B cell (primary cell): ENCODE results near the gene HTR7. TPM values are rescaled to one million over a fixed set of nuclear protein-coding genes. Genes with fewer than 3 reads are reported as not detected.

Experiments used
- ATAC-seq: fragments of 200-7000 bp; cut with Tn5 transposase; one replicate; pipeline ENCODE4 v1.10.0; 2021; ENCODE audit warnings: low read depth, mild to moderate bottlenecking, moderate number of reproducible peaks, moderate library complexity
- CTCF ChIA-PET: fragments of 350-600 bp; sonication (Branson Sonifier 250); formaldehyde crosslinking; loops from one replicate; lab custom pipeline; 2021; ENCODE audit warnings: antibody characterized with exemption, inconsistent platforms; lab: Charles Lee
- POLR2A ChIA-PET: fragments of 350-600 bp; sonication (Branson Sonifier 250); formaldehyde crosslinking; loops from one replicate; lab custom pipeline; 2021; ENCODE audit warnings: antibody characterized with exemption; lab: Charles Lee
- DNase-seq: peaks from one replicate; pipeline ENCODE4 v3.0.0; 2013
- H2AFZ ChIP-seq: 2 replicates; pipeline ENCODE4 v1.6.1; 2012; ENCODE audit warnings: mild to moderate bottlenecking, low read depth, low read length; ENCODE audit not compliant: insufficient read depth, poor library complexity, severe bottlenecking
- H3K27ac ChIP-seq, 2 donors: 1 replicate in 1 of 2; 2 replicates in 1 of 2; pipeline ENCODE4 v1.5.1; 2012 to 2013; ENCODE audit warnings: low read length in 2 of 2, mild to moderate bottlenecking in 2 of 2, moderate library complexity in 1 of 2
- H3K27me3 ChIP-seq, 4 experiments: fragments of 200-600 bp in 1 of 4; sonication (generic) in 1 of 4; replicated peaks in 1 of 4; 1 replicate in 2 of 4; 2 replicates in 2 of 4; pipeline versions ENCODE4 v1.6.1 to v1.7.0; 2013 to 2016; ENCODE audit warnings: low read length in 3 of 4, mild to moderate bottlenecking in 2 of 4, mixed read lengths in 1 of 4, moderate library complexity in 1 of 4; ENCODE audit not compliant: insufficient read depth in 4 of 4, control insufficient read depth in 3 of 4; ENCODE audit errors: control extremely low read depth in 1 of 4
- H3K36me3 ChIP-seq, 2 experiments: replicated peaks in 1 of 2; 1 replicate in 1 of 2; 2 replicates in 1 of 2; pipeline versions ENCODE4 v1.6.1 to v1.7.1; 2013; ENCODE audit warnings: low read length in 1 of 2; ENCODE audit not compliant: insufficient read depth in 2 of 2, control insufficient read depth in 1 of 2; ENCODE audit errors: control extremely low read depth in 1 of 2, extremely low read depth in 1 of 2
- H3K4me1 ChIP-seq, 2 donors: fragments of 200-600 bp in 1 of 2; sonication (generic) in 1 of 2; 1 replicate in 1 of 2; 2 replicates in 1 of 2; pipeline versions ENCODE4 v1.5.1 to v1.6.1; 2013 to 2017; ENCODE audit warnings: low read length in 2 of 2; ENCODE audit not compliant: control insufficient read depth in 2 of 2, insufficient read depth in 2 of 2
- H3K4me2 ChIP-seq: replicated peaks from 2 replicates; pipeline ENCODE3; 2012; ENCODE audit warnings: mild to moderate bottlenecking, low read depth, low read length; ENCODE audit not compliant: poor library complexity, severe bottlenecking
- H3K4me3 ChIP-seq, 5 experiments: fragments of 200-600 bp in 1 of 5; sonication (generic) in 1 of 5; 1 replicate in 3 of 5; 2 replicates in 2 of 5; pipeline versions ENCODE4 v1.5.1 to v1.7.0; 2011 to 2016; ENCODE audit warnings: low read length in 4 of 5, mild to moderate bottlenecking in 4 of 5, low read depth in 2 of 5, control low read depth in 1 of 5, moderate library complexity in 1 of 5; ENCODE audit not compliant: insufficient read depth in 1 of 5; ENCODE audit errors: control extremely low read depth in 1 of 5, extremely low read depth in 1 of 5
- H3K79me2 ChIP-seq: fragments of 200-600 bp; sonication (generic); one replicate; pipeline ENCODE4 v1.6.0; 2016; ENCODE audit warnings: low read length; ENCODE audit not compliant: control insufficient read depth, insufficient read depth
- H3K9ac ChIP-seq: fragments of 200-600 bp; sonication (generic); 2 replicates; pipeline ENCODE4 v1.6.1; 2017; ENCODE audit warnings: mild to moderate bottlenecking, low read length, moderate library complexity
- H3K9me3 ChIP-seq, 3 donors: one replicate each; pipeline versions ENCODE4 v1.6.1 to v1.7.1; 2013; ENCODE audit warnings: low read length in 2 of 3; ENCODE audit not compliant: control insufficient read depth in 2 of 3, insufficient read depth in 1 of 3; ENCODE audit errors: control extremely low read depth in 1 of 3
- H4K20me1 ChIP-seq: 2 replicates; pipeline ENCODE4 v1.6.0; 2012; ENCODE audit warnings: mild to moderate bottlenecking, low read length; ENCODE audit not compliant: insufficient read depth, control insufficient read depth, poor library complexity, severe bottlenecking
- H3K27ac Mint-ChIP-seq: one replicate; pipeline ENCODE4 v1.8.0; 2021; ENCODE audit warnings: mixed read lengths
- H3K27me3 Mint-ChIP-seq: one replicate; pipeline ENCODE4 v1.8.0; 2021; ENCODE audit warnings: mixed read lengths
- H3K4me1 Mint-ChIP-seq: one replicate; pipeline ENCODE4 v1.8.0; 2021; ENCODE audit warnings: mixed read lengths
- H3K4me3 Mint-ChIP-seq: one replicate; pipeline ENCODE4 v1.8.0; 2021; ENCODE audit warnings: mixed read lengths
- H3K9me3 Mint-ChIP-seq: one replicate; pipeline ENCODE4 v1.8.0; 2022; ENCODE audit warnings: mixed read lengths; ENCODE audit not compliant: insufficient read depth
- CTCF ChIP-seq: fragments of 200-600 bp; IDR thresholded peaks from one replicate; pipeline ENCODE4 v1.8.0; 2022; ENCODE audit warnings: antibody characterized with exemption, mild to moderate bottlenecking
- EZH2 ChIP-seq: IDR thresholded peaks from 2 replicates; pipeline ENCODE4 v1.6.1; 2012; ENCODE audit warnings: borderline replicate concordance, low read depth, mild to moderate bottlenecking, moderate library complexity, low read length; ENCODE audit not compliant: insufficient read depth, poor library complexity, severe bottlenecking
- WGBS: methylation state at CpG from one replicate; pipeline ENCODE4 v1.1.5; 2013; ENCODE audit warnings: missing lambda C conversion rate; ENCODE audit not compliant: insufficient coverage; 5-methylcytosine and 5-hydroxymethylcytosine counted together
- intact Hi-C: fragments of 100-400 bp; cut with micrococcal nuclease; formaldehyde crosslinking; loops from one replicate; pipeline ENCODE4 v1.10.0; 2022
- polyA plus RNA-seq: library from polyadenylated mRNA; depleted of rRNA; stranded (reverse); fragments of >200 nt; gene quantifications from 2 replicates; pipeline ENCODE4 v1.2.3, GENCODE V29; 2012
- total RNA-seq, 2 donors: library from RNA; stranded (reverse); fragments of 120-200 nt in 1 of 2; gene quantifications; 1 replicate in 1 of 2; 2 replicates in 1 of 2; pipeline versions ENCODE4 v1.2.3 to v1.2.4, GENCODE V29; 2013 to 2022

Gene HTR7
- total and polyA plus RNA-seq, 2 donors (not counting 1 experiment from before 2014, with no cell fraction given) = 0.03 TPM; not detected in 1

- no peaks in the 10 kb centered on the region for H4K20me1 ChIP-seq
- peaks cover 4% of the 10 kb centered on the region for H3K9me3 Mint-ChIP-seq
- H3K9ac ChIP-seq = no peak overlapping the region
- no peak for TF ChIP-seq CTCF
- TF ChIP-seq EZH2 = no peak
- H3K36me3 ChIP-seq = no peaks in the 10 kb centered on the region
- H3K4me3 Mint-ChIP-seq = no peak overlapping the region
- H3K27me3 Mint-ChIP-seq = peaks cover 10% of the 10 kb centered on the region
- no peak overlapping the region for H3K4me2 ChIP-seq
- DNase-seq (no peak), ATAC-seq (no peak)
- H2AFZ ChIP-seq = no peak overlapping the region
- no peak overlapping the region for H3K27ac Mint-ChIP-seq
- H3K4me1 Mint-ChIP-seq = no peaks in the 10 kb centered on the region
- H3K27ac ChIP-seq = no peak overlapping the region
- peaks cover 0 to 8% (median 1%) of the 10 kb centered on the region in 4 experiments for H3K27me3 ChIP-seq
- H3K4me1 ChIP-seq = no peaks in the 10 kb centered on the region
- H3K9me3 ChIP-seq = peaks cover 0 to 7% (median 5%) of the 10 kb centered on the region in 3 donors
- no peaks in the 10 kb centered on the region for H3K79me2 ChIP-seq
- intact Hi-C loops = no loop called here
- 70% methylated on average over 2 of the region's 5 CpGs for WGBS
- POLR2A ChIA-PET = no interaction called here
- H3K4me3 ChIP-seq = no peak overlapping the region
- CTCF ChIA-PET = no interaction called here
Measured at GRCh38 chr10:90800232-90800796, 57.5 kb downstream of the HTR7 start.

DNA sequence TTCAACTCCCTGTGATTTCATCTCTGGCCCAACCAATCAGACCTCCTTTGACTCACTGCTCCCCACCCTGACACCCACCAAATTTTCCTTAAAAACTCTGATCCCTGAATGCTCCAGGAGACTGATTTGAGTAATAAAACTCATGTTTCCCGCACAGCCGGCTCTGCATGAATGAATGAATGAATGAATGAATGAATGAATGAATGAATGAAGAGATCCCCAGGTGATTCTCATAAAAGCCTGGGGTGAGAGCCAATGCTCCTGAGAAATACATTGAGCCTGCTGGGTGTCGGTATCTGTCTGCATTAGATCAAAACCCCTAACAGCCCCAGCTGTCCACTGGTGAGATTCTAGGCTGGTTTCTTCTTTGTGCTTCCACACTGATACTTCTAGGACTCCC is 58.7 kb downstream of the HTR7 start:
- Histone ChIP-seq H3K4me1 (no peaks in the 10 kb centered on the region), H3K4me3 (no peak overlapping the region), H3K36me3 (no peaks in the 10 kb centered on the region), H3K4me2 (no peak overlapping the region), H3K27ac (no peak overlapping the region), H3K9me3 (peaks cover 0 to 7% (median 5%) of the 10 kb centered on the region in 3 donors), H2AFZ (no peak overlapping the region), H3K27me3 (peaks cover 0 to 5% (median 0%) of the 10 kb centered on the region in 4 experiments), H3K9ac (no peak overlapping the region), H4K20me1 (no peaks in the 10 kb centered on the region), H3K79me2 (no peaks in the 10 kb centered on the region)
- DNase-seq (no peak), ATAC-seq (no peak)
- ChIA-PET POLR2A (no interaction called here), CTCF (no interaction called here)
- Mint-ChIP-seq H3K4me3 (no peak overlapping the region), H3K27me3 (peaks cover 4% of the 10 kb centered on the region), H3K4me1 (no peaks in the 10 kb centered on the region), H3K27ac (no peak overlapping the region), H3K9me3 (peaks cover 4% of the 10 kb centered on the region)
- intact Hi-C loops = no loop called here
- TF ChIP-seq CTCF (no peak), EZH2 (no peak)
- WGBS = 100% methylated on average over 1 of the region's 3 CpGs
